ENCODE results near the gene ABR. TPM values are rescaled to one million over a fixed set of nuclear protein-coding genes. Genes with fewer than 3 reads are reported as not detected.
A peak's percentile ranks its signal among the peaks of the same experiment; 100 is the strongest.

ABR gene
- total RNA-seq, 1 experiment from 2014 or later = 5.6 TPM

GRCh38 chr17:1095853-1096173, 84.0 kb downstream of the ABR start:
- Histone ChIP-seq H3K9me3 (replicated peaks) (no peaks in the 10 kb centered on the region), H3K27me3 (no peaks in the 10 kb centered on the region), H3K36me3 (no peaks in the 10 kb centered on the region), H3K27ac (no peak overlapping the region), H3K4me1 (no peaks in the 10 kb centered on the region), H3K4me3 (no peak overlapping the region)
- DNase-seq = no peak

DNA sequence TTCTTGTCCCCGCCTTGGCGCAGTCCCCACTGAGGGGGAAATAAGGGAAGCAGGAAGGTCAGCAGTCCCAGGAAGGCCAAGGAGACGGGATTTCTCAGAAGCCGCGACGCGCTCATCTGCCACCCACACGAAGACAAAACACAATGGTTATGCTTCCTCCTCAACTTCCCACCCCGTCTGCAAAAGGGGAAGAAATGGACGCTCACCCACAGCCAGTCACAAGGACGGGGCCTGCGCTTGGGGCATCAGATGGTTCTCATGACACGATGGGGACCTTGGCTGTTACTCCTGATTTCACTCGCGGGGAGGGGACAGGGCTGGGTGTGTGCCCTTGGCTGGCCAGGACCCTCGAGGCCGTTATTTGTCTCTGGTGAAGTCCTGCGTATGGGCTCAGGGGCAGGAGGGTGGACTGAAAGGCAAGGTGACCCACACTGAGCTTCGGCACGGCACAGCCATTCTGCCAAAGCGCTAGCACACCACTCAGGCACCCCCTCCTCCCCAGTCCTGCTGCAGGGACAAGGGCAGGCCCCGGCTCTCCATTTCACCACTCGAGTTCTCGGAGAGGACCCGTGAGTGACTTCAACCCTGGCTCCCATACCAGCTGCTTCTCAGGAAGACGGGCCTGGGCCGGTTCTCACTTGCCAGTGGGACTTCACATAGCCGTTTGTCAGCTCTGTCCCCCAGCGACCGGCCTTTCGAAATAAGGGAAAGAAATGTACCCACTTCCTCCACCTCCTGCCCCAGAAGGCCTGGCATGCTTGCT, 84.5 kb downstream of the ABR start:
- DNase-seq = no peak
- no peaks in the 10 kb centered on the region for H3K36me3 ChIP-seq

GRCh38 chr17:1094591-1094990, 85.2 kb downstream of the ABR start:
- H3K4me3 ChIP-seq = no peak overlapping the region

More for the DNA sequence above, 84.5 kb downstream of the ABR start:
- Histone ChIP-seq H3K27me3 (no peaks in the 10 kb centered on the region), H3K4me1 (no peaks in the 10 kb centered on the region), H3K27ac (no peak overlapping the region), H3K9me3 (replicated peaks) (no peaks in the 10 kb centered on the region), H3K4me3 (no peak overlapping the region)

GRCh38 chr17:1091900-1092299, 87.9 kb downstream of the ABR start:
- Histone ChIP-seq H3K4me3 (no peak overlapping the region), H3K9me3 (replicated peaks) (no peaks in the 10 kb centered on the region), H3K27me3 (no peaks in the 10 kb centered on the region), H3K4me1 (peaks cover 3% of the 10 kb centered on the region; the same call in 1 of the 2 replicates), H3K36me3 (no peaks in the 10 kb centered on the region), H3K27ac (no peak overlapping the region)
- DNase-seq = no peak

More at GRCh38 chr17:1094591-1094990, 85.2 kb downstream of the ABR start:
- Histone ChIP-seq H3K4me1 (no peaks in the 10 kb centered on the region), H3K27ac (no peak overlapping the region), H3K36me3 (no peaks in the 10 kb centered on the region), H3K27me3 (no peaks in the 10 kb centered on the region), H3K9me3 (replicated peaks) (no peaks in the 10 kb centered on the region)
- DNase-seq = no peak

DNA sequence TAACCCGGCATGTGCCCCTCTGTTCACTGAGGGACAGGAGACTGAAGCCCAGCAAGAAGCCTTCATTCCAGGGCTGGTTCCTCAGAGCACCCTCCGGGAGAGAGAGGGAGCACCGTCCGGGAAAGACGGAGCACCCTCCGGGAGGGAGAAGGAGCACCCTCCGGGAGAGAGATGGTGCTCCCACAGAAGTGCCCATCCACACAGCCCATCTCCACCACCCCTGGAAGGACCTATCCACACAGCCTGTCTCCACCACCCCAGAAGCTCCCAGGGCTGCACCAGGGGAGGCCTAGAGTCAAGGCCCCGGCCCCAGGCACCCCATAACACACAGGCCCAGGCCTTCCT, 88.6 kb downstream of the ABR start:
- no peak overlapping the region for H3K4me3 ChIP-seq
- no peaks in the 10 kb centered on the region for H3K27me3 ChIP-seq
- DNase-seq = no peak
- H3K9me3 ChIP-seq (replicated peaks) = no peaks in the 10 kb centered on the region
- no peak overlapping the region for H3K27ac ChIP-seq
- no peaks in the 10 kb centered on the region for H3K36me3 ChIP-seq
- H3K4me1 ChIP-seq = peaks cover 3% of the 10 kb centered on the region; the same call in 1 of the 2 replicates

GRCh38 chr17:1090465-1091189, 89.2 kb downstream of the ABR start:
- Histone ChIP-seq H3K9me3 (replicated peaks) (no peaks in the 10 kb centered on the region), H3K4me3 (no peak overlapping the region), H3K36me3 (no peaks in the 10 kb centered on the region), H3K27me3 (no peaks in the 10 kb centered on the region), H3K27ac (no peak overlapping the region), H3K4me1 (peaks cover 3% of the 10 kb centered on the region; the same call in 1 of the 2 replicates)
- no peak for DNase-seq

GRCh38 chr17:1089915-1090314, 89.9 kb downstream of the ABR start:
- Histone ChIP-seq H3K36me3 (no peaks in the 10 kb centered on the region), H3K27me3 (no peaks in the 10 kb centered on the region), H3K4me3 (no peak overlapping the region), H3K27ac (no peak overlapping the region), H3K4me1 (peaks cover 3% of the 10 kb centered on the region; the same call in 1 of the 2 replicates), H3K9me3 (replicated peaks) (no peaks in the 10 kb centered on the region)
- no peak for DNase-seq

DNA sequence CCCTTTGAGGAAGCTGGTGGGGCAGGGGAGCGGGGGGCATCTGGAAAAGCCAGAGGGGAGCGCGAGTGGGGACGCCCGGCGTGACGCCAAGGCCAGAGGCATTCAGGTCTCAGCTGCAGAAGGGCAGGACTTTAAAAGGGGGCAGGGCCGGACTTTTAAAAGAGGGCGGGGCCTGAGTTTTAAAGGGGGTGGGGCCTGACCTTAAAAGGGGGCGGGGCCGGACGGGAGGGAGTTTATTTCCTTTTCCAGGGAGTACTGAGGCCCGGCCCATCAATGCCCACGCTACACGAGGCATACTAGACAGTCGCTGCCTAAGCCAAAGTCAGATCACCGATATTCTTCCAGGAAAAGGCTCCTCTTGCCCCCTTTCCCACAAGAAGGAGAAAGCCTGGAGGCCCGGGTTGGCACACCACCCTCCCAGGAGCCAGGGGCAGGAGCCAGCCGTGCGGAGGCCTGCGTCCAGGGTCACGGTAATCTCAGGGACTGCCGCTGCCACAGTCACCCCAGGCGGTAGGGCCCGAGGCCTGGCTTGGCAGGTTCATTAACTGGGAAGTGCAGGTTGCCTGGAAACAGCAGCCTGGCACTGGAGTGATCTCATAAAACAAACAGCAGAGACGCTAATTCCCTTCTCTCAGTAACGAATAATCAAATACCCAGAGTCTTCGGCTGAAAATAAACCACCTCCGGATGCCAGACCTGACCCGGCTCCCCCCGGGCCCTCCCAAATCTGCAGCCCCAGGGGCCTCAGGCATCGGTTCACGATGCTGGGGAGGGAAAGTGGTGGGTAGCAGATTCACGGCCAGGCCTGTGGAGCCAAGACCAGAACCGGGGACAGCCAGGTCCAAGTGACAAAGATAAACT, 92.2 kb downstream of the ABR start:
- DNase-seq = peak; percentile 55 to 68
- H3K27me3 ChIP-seq = no peaks in the 10 kb centered on the region
- peaks cover 3% of the 10 kb centered on the region; the same call in 1 of the 2 replicates for H3K4me1 ChIP-seq
- no peaks in the 10 kb centered on the region for H3K9me3 ChIP-seq (replicated peaks)
- H3K4me3 ChIP-seq = peak overlapping the region; percentile 36
- H3K36me3 ChIP-seq = no peaks in the 10 kb centered on the region
- H3K27ac ChIP-seq = no peak overlapping the region

- no peak overlapping the region for H3K4me3 ChIP-seq
- no peaks in the 10 kb centered on the region for H3K27me3 ChIP-seq
- H3K27ac ChIP-seq = no peak overlapping the region
- H3K4me1 ChIP-seq = peaks cover 12% of the 10 kb centered on the region
- DNase-seq = no peak
- H3K9me3 ChIP-seq (replicated peaks) = no peaks in the 10 kb centered on the region
- no peaks in the 10 kb centered on the region for H3K36me3 ChIP-seq
Measured at GRCh38 chr17:1083451-1084187, 96.2 kb downstream of the ABR start.

DNA sequence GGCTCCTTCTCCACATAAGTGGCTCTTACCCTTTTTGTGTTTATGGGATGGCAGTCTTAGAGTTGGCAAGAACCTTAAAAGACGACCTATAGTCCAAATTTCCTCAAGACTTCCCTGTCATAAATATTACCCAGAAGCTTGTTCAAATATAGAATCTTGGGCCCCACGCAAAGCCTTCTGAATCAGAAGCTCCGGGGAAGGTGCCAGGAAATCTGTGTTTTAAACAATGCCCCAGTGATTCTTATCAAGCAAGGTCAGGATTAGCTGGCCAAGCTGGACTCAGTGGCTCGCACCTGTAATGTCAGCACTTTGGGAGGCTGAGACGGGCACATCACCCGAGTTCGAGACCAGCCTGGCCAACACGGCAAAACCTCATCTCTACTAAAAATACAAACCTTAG, 97.2 kb downstream of the ABR start:
- no peaks in the 10 kb centered on the region for H3K27me3 ChIP-seq
- peaks cover 9% of the 10 kb centered on the region for H3K4me1 ChIP-seq
- H3K36me3 ChIP-seq = no peaks in the 10 kb centered on the region
- H3K27ac ChIP-seq = no peak overlapping the region
- H3K4me3 ChIP-seq = no peak overlapping the region
- no peak for DNase-seq
- no peaks in the 10 kb centered on the region for H3K9me3 ChIP-seq (replicated peaks)

- Histone ChIP-seq H3K9me3 (replicated peaks) (no peaks in the 10 kb centered on the region), H3K4me3 (no peak overlapping the region), H3K4me1 (peaks cover 9% of the 10 kb centered on the region), H3K27me3 (no peaks in the 10 kb centered on the region), H3K36me3 (no peaks in the 10 kb centered on the region), H3K27ac (no peak overlapping the region)
- no peak for DNase-seq
Measured at GRCh38 chr17:1078831-1079561, 100.8 kb downstream of the ABR start.

- DNase-seq = no peak
- Histone ChIP-seq H3K9me3 (replicated peaks) (no peaks in the 10 kb centered on the region), H3K27me3 (no peaks in the 10 kb centered on the region), H3K4me3 (no peak overlapping the region), H3K27ac (no peak overlapping the region), H3K4me1 (peaks cover 13% of the 10 kb centered on the region), H3K36me3 (no peaks in the 10 kb centered on the region)
Measured at GRCh38 chr17:1077986-1078711, 101.6 kb downstream of the ABR start.

- Histone ChIP-seq H3K36me3 (no peaks in the 10 kb centered on the region), H3K9me3 (replicated peaks) (no peaks in the 10 kb centered on the region), H3K4me1 (peaks cover 13% of the 10 kb centered on the region), H3K27ac (no peak overlapping the region), H3K4me3 (no peak overlapping the region), H3K27me3 (no peaks in the 10 kb centered on the region)
- DNase-seq = no peak
Measured at GRCh38 chr17:1077581-1077985, 102.2 kb downstream of the ABR start.

All from SJCRH30 (cell line).